ENCODE measurements around the gene TMEM72. TPM values are rescaled to one million over a fixed set of nuclear protein-coding genes. Genes with fewer than 3 reads are reported as not detected.

Gene TMEM72
- total RNA-seq, 1 experiment from 2014 or later = not detected

DNA sequence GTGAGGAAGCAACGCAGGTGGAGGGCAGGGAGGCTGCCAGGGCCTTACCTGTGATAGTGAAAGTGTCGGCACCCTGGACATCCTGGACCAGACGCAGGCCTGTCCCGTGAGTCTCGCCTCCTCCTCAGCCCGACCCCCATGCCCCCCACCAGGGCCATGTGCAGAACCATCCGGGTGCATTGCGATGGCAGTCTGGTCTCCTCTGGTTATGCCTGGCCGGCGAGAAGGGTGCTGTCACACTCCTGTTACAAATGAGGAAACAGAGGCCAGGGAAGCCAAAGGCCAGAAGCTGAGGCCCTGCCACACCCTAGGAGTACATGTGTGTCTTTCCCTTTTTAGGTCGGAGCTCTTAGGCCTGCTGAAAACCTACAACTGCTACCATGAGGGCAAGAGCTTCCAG, 60.3 kb downstream of the TMEM72 start:
- no peaks in the 10 kb centered on the region for H3K36me3 ChIP-seq (ENCODE audit: control insufficient read depth in 1 of 2, insufficient read depth in 2 of 2, low read length in 2 of 2)
- BruUV-seq (replicated peaks) = no TSS peak
- no peak overlapping the region for H3K4me2 ChIP-seq (ENCODE audit: low read length)
- no peak overlapping the region for H2AFZ ChIP-seq (ENCODE audit: low read depth, low read length, poor library complexity, severe bottlenecking)
- no peaks in the 10 kb centered on the region for H3K79me2 ChIP-seq (ENCODE audit: insufficient read depth, low read length)
- TF ChIP-seq, protein P1, sequence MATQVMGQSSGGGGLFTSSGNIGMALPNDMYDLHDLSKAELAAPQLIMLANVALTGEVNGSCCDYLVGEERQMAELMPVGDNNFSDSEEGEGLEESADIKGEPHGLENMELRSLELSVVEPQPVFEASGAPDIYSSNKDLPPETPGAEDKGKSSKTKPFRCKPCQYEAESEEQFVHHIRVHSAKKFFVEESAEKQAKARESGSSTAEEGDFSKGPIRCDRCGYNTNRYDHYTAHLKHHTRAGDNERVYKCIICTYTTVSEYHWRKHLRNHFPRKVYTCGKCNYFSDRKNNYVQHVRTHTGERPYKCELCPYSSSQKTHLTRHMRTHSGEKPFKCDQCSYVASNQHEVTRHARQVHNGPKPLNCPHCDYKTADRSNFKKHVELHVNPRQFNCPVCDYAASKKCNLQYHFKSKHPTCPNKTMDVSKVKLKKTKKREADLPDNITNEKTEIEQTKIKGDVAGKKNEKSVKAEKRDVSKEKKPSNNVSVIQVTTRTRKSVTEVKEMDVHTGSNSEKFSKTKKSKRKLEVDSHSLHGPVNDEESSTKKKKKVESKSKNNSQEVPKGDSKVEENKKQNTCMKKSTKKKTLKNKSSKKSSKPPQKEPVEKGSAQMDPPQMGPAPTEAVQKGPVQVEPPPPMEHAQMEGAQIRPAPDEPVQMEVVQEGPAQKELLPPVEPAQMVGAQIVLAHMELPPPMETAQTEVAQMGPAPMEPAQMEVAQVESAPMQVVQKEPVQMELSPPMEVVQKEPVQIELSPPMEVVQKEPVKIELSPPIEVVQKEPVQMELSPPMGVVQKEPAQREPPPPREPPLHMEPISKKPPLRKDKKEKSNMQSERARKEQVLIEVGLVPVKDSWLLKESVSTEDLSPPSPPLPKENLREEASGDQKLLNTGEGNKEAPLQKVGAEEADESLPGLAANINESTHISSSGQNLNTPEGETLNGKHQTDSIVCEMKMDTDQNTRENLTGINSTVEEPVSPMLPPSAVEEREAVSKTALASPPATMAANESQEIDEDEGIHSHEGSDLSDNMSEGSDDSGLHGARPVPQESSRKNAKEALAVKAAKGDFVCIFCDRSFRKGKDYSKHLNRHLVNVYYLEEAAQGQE (IDR thresholded peaks at IDR 0.05; ENCODE audit: low read depth) = no peak
- no peak for TF ChIP-seq EZH2 (IDR thresholded peaks at IDR 0.05)
- TF ChIP-seq FOSL1 (IDR thresholded peaks at IDR 0.05; ENCODE audit: low read depth) = no peak
- TF ChIP-seq CEBPB (IDR thresholded peaks at IDR 0.05; ENCODE audit: low read depth) = no peak
- no peak for TF ChIP-seq JUND (IDR thresholded peaks at IDR 0.05)
- no peak for TF ChIP-seq EZH2phosphoT487 (IDR thresholded peaks at IDR 0.05; ENCODE audit: borderline replicate concordance)
- TF ChIP-seq, protein P2, sequence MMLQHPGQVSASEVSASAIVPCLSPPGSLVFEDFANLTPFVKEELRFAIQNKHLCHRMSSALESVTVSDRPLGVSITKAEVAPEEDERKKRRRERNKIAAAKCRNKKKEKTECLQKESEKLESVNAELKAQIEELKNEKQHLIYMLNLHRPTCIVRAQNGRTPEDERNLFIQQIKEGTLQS (IDR thresholded peaks at IDR 0.05) = no peak
- TF ChIP-seq EGR1 (IDR thresholded peaks at IDR 0.05; ENCODE audit: low read depth) = no peak
- TF ChIP-seq ZBTB33 (IDR thresholded peaks at IDR 0.05; ENCODE audit: extremely low read depth, insufficient replicate concordance, low read length) = no peak
- no peak overlapping the region for H3K9ac ChIP-seq (ENCODE audit: low read length)
- no peaks in the 10 kb centered on the region for H3K27me3 ChIP-seq (ENCODE audit: insufficient read depth, low read length)
- intact Hi-C loops (cut with micrococcal nuclease) = no loop called here
- no peaks in the 10 kb centered on the region for H3K9me3 ChIP-seq (ENCODE audit: control insufficient read depth in 1 of 2, insufficient read depth in 1 of 2, low read depth in 1 of 2, low read length in 2 of 2)
- DNase-seq (ENCODE audit: low read depth, low spot score) = no peak
- peaks cover 15 to 22% of the 10 kb centered on the region in 2 experiments for H3K4me1 ChIP-seq (ENCODE audit: control insufficient read depth in 1 of 2, insufficient read depth in 2 of 2, low read length in 2 of 2)
- ATAC-seq = no peak
- ChIA-PET POLR2A (no interaction called here), RAD21 (ENCODE audit: low non-redundant PET in 1 of 2, low total read pairs in 2 of 2, uncharacterized antibody in 2 of 2, unreplicated experiment in 2 of 2) (no interaction called here), CTCF (no interaction called here)
- no peak overlapping the region for H3K27ac ChIP-seq (ENCODE audit: low read depth, low read length)
- no peak overlapping the region for H3K4me3 ChIP-seq (replicated peaks in 1 of 2; ENCODE audit: low read depth in 1 of 2, low read length in 2 of 2)
- no peaks in the 10 kb centered on the region for H3K9me2 ChIP-seq (ENCODE audit: insufficient read depth)
- no peaks in the 10 kb centered on the region for H4K20me1 ChIP-seq (ENCODE audit: insufficient read depth)

Measured in HCT116 (cell line).